ENCODE measurements around the gene NPAS3.

- TF ChIP-seq REST (IDR thresholded peaks at IDR 0.05; ENCODE audit: insufficient read depth in 1 of 2, low read depth in 2 of 2, low read length in 2 of 2) (no peak), TAF1 (IDR thresholded peaks at IDR 0.05; ENCODE audit: borderline replicate concordance, insufficient read depth, low read length) (no peak), POLR2AphosphoS5 (IDR thresholded peaks at IDR 0.05; ENCODE audit: low read depth, low read length) (no peak), SIN3A (IDR thresholded peaks at IDR 0.05; ENCODE audit: borderline replicate concordance, insufficient read depth, low read length) (no peak)
Observed at GRCh38 chr14:33515899-33516298, 577.2 kb downstream of the NPAS3 start.

Data from PFSK-1 (cell line).